Measurements from ENCODE around the gene ALDH7A1. TPM values are rescaled to one million over a fixed set of nuclear protein-coding genes. Genes with fewer than 3 reads are reported as not detected.
A peak's percentile ranks its signal among the peaks of the same experiment; 100 is the strongest.

ALDH7A1 gene
- total and polyA plus RNA-seq, 10 donors, result 8.0 to 18.3 (median 12.5) TPM

DNA sequence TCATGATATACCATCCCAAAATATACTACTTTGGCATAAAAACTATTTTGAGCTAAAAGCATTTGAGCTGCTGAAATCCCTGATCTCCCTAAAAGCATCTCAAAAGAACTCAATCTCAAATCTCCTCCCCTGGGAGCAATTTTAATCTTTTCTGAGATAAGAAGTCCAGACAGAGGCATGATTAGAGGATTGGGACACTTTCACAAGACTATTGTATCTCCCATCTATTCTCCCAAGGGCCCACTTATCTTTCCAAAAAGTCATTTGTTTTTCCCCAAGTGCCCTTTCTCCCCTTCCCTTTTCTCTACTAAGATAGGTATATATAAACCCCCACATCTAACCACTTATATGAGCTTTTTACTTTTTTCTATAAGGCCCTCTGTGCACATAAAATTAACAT is 79.7 kb downstream of the ALDH7A1 start:
- Histone ChIP-seq H3K4me3 (no peak overlapping the region), H3K27me3 (replicated peaks in 1 of 7) (no peaks in the 10 kb centered on the region), H3K27ac (peak overlapping the region in 5 of 8 donors; percentile 57 to 77 (median 67)), H3K9me3 (no peaks in the 10 kb centered on the region), H3K4me1 (peaks cover 0 to 11% (median 2%) of the 10 kb centered on the region in 6 donors), H3K36me3 (no peaks in the 10 kb centered on the region)
- intact Hi-C loops (cut with DNase I; ENCODE audit: low total_unique reads), result no loop called here
- no peak for DNase-seq
- no peak for TF ChIP-seq POLR2AphosphoS5 (IDR thresholded peaks at IDR 0.05)
- TF ChIP-seq POLR2A (IDR thresholded peaks at IDR 0.05), result no peak
- TF ChIP-seq, protein P1, sequence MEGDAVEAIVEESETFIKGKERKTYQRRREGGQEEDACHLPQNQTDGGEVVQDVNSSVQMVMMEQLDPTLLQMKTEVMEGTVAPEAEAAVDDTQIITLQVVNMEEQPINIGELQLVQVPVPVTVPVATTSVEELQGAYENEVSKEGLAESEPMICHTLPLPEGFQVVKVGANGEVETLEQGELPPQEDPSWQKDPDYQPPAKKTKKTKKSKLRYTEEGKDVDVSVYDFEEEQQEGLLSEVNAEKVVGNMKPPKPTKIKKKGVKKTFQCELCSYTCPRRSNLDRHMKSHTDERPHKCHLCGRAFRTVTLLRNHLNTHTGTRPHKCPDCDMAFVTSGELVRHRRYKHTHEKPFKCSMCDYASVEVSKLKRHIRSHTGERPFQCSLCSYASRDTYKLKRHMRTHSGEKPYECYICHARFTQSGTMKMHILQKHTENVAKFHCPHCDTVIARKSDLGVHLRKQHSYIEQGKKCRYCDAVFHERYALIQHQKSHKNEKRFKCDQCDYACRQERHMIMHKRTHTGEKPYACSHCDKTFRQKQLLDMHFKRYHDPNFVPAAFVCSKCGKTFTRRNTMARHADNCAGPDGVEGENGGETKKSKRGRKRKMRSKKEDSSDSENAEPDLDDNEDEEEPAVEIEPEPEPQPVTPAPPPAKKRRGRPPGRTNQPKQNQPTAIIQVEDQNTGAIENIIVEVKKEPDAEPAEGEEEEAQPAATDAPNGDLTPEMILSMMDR (IDR thresholded peaks at IDR 0.05 in 8 of 11, conservative IDR thresholded peaks at IDR 0.05 in 3 of 11), result no peak

DNA sequence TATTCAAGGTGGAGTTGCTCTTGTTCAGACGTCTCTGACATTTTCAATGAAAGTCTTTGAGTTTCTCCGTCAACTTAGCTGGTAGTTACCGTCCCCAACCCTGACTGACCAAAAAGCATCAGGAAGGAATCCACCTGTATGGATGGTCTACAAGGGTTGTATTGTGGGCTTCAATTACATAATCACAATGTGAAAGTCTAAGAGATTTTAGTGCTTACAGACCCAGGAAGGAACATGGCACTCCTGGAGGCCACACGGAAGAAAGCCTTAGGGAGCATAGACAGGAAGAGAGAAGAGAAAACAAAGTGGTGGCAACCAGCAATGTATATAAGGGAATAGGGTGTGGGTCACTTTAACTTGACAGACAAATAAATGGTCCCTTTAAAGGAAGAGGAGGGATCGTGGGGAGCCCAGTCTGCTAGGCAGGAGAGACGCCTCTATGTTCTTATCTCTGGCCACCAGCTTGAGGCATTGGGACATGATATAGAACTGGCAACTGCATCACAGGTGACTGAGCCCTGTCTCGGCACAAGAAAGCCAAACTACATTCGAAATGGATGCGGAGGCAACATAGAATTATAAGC is 80.4 kb downstream of the ALDH7A1 start:
- TF ChIP-seq, protein P1 (IDR thresholded peaks at IDR 0.05 in 8 of 11, conservative IDR thresholded peaks at IDR 0.05 in 3 of 11), result no peak
- TF ChIP-seq POLR2A (IDR thresholded peaks at IDR 0.05), result no peak
- no peak for TF ChIP-seq POLR2AphosphoS5 (IDR thresholded peaks at IDR 0.05)
- DNase-seq, result no peak
- 84 to 92% (median 89%) methylated on average over 9 of the region's 9 CpGs for WGBS, 5 donors
- no peak overlapping the region for H3K4me3 ChIP-seq
- H3K27ac ChIP-seq, result peak overlapping the region in 7 of 8 donors; percentile 32 to 77 (median 59)
- intact Hi-C loops (cut with DNase I; ENCODE audit: low total_unique reads), result no loop called here
- peaks cover 0 to 11% (median under 1%) of the 10 kb centered on the region in 6 donors for H3K4me1 ChIP-seq
- no peaks in the 10 kb centered on the region for H3K9me3 ChIP-seq
- H3K27me3 ChIP-seq (replicated peaks in 1 of 7), result no peaks in the 10 kb centered on the region
- H3K36me3 ChIP-seq, result no peaks in the 10 kb centered on the region

DNA sequence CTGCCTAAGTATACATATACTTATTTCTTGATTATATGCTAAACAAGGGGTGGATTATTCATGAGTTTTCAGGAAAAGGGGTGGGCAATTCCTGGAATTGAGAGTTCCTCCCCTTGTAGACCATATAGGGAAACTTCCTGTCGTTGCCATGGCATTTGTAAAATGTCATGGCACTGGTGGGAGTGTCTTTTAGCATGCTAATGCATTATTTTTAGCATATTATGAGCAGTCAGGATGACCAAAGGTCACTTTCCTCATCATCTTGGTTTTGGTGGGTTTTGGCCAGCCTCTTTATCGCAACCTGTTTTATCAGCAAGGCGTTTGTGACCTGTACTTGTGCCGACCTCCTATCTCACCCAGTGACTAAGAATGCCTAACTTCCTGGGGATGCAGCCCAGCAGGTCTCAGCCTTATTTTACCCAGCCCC is 80.9 kb downstream of the ALDH7A1 start:
- 81 to 93% (median 85%) methylated on average over 4 of the region's 4 CpGs for WGBS, 5 donors
- Histone ChIP-seq H3K36me3 (no peaks in the 10 kb centered on the region), H3K9me3 (no peaks in the 10 kb centered on the region), H3K4me3 (no peak overlapping the region), H3K27me3 (replicated peaks in 1 of 7) (no peaks in the 10 kb centered on the region), H3K27ac (peak overlapping the region in 7 of 8 donors; percentile 32 to 77 (median 59)), H3K4me1 (peaks cover 0 to 16% (median 4%) of the 10 kb centered on the region in 6 donors)
- TF ChIP-seq, protein P1 (IDR thresholded peaks at IDR 0.05 in 8 of 11, conservative IDR thresholded peaks at IDR 0.05 in 3 of 11), result no peak
- TF ChIP-seq POLR2AphosphoS5 (IDR thresholded peaks at IDR 0.05), result no peak
- TF ChIP-seq POLR2A (IDR thresholded peaks at IDR 0.05), result no peak
- DNase-seq, result no peak
- intact Hi-C loops (cut with DNase I; ENCODE audit: low total_unique reads), result no loop called here

DNA sequence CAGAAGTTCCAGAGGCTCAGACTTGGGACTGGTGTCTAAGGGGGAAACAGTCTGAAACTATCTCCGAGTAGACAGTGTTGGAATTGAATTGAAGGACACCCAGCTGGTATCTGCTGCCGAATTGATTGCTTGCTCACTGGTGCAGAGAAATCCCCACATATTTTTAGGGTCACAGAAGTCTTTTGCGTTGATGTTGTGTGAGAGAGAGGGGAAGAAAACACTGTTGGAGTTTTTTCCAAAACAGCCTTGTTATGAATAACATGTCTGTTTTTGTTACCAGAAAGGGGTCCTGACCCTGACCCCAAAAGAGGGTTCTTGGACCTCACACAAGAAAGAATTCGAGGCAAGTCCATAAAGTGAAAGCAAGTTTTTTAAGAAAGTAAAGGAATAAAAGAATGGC is 81.3 kb downstream of the ALDH7A1 start:
- Histone ChIP-seq H3K27me3 (replicated peaks in 1 of 7) (no peaks in the 10 kb centered on the region), H3K27ac (peak overlapping the region in 7 of 8 donors; percentile 19 to 77 (median 57)), H3K36me3 (no peaks in the 10 kb centered on the region), H3K4me3 (no peak overlapping the region), H3K4me1 (peaks cover 0 to 21% (median 8%) of the 10 kb centered on the region in 6 donors), H3K9me3 (no peaks in the 10 kb centered on the region)
- DNase-seq, result no peak
- intact Hi-C loops (cut with DNase I; ENCODE audit: low total_unique reads), result no loop called here
- no peak for TF ChIP-seq POLR2A (IDR thresholded peaks at IDR 0.05)
- TF ChIP-seq POLR2AphosphoS5 (IDR thresholded peaks at IDR 0.05), result peak in 1 of 3 donors; percentile 27
- TF ChIP-seq, protein P1 (IDR thresholded peaks at IDR 0.05 in 8 of 11, conservative IDR thresholded peaks at IDR 0.05 in 3 of 11), result no peak
- 63 to 81% (median 72%) methylated on average over 4 of the region's 4 CpGs for WGBS, 5 donors

Measured in spleen (tissue), 11 donors.